Urothelium cell line (cell line): ENCODE results near the gene UBE2D1.
"Not testable (repeated sequence)": the region's sequence is repeated elsewhere in the genome, so short reads cannot be mapped to it uniquely, and the experiment has no call there.

Experiments used
- DNase-seq: peaks from one replicate; pipeline ENCODE4 v3.0.0; 2011; ENCODE audit warnings: low spot score, mixed read lengths
- FAIRE-seq: peaks from 2 replicates; lab custom pipeline; 2011; peaks lifted over from hg19 to GRCh38; lab: Jason Lieb, UNC

UBE2D1 gene

DNA sequence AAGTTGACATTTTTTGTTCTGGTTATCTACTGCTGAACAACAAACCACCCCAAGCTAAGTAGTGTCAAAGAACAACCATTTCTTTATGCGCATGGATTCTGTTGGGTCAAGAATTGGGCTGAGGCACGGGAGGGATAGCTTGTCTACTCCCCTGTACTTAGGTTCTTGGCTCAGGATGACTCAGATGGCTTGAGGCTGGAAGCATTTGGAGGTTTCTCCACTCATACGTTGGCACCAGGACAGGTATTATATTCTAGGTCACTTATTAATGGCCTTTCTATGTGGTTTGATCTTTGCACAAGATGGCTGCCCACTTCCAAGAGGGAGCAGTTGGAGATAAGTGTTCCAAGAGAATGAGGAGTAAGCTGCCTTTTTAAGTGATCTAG is 38.6 kb downstream of the UBE2D1 start:
- DNase-seq (no peak), FAIRE-seq (peak; percentile 63)

DNA sequence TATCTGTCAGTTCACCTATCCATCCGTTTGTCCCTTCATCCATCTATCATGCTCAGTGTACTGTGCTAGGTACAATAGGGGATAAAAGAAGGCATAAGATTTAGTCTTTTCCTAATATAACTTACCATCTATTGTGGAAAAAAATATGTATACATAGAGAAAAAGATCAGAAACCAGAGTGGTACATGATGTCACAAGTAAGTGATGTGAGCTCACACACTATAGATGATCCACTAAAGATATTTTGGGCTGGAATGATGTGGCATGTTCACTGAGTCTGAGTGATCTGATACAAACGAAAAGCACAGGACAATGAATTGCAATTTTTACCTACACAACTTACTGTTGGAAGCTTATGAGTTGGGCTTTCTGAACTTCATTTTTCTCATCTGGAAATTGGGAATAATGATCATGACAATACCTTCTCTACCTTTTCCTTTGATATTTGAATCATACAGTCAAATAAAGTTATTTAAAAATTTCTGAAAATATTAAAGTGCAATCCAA is 47.7 kb downstream of the UBE2D1 start:
- FAIRE-seq, result no peak
- no peak for DNase-seq

DNA sequence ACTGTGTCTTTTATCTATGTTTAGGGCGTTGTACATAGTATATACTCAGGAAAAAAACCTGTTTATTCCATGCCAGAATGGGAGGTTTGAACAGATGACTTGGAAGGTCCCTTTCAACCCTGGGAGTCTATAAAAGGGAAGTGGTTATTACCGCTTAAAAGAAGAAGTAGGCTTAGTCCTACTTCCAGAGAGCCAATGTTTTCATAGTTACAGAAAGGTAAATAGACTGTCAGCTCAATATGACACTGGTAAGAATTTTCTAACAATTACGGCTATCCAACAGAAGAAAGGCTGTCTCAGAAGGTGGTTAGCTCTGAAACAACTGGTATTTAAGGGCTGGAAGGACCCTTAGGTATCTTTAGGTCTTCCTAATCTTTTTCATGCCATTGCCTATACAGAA is 49.3 kb downstream of the UBE2D1 start:
- FAIRE-seq (no peak), DNase-seq (no peak)

DNA sequence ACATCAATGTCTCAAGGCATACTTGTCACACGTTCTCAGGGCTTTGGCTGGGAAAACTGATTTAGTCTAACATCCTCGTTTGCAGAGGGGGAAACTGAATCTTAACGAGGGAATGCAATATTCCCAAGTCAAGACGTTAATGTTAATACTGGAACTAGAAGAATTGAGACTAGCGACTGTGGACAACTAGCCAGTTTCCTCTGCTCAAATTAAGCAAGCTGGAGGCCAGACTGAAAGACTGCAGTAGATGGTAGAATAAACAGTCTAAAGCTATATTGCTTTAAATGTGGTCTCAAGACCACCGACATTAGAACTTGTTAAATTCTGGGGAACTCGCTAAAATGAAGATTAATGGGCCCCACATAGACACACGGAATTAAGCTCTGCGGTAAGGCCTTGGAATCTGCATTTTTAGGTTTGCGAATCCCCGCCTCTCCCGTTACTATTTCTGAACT is 49.8 kb downstream of the UBE2D1 start:
- FAIRE-seq (no peak), DNase-seq (peak; percentile 4)

DNA sequence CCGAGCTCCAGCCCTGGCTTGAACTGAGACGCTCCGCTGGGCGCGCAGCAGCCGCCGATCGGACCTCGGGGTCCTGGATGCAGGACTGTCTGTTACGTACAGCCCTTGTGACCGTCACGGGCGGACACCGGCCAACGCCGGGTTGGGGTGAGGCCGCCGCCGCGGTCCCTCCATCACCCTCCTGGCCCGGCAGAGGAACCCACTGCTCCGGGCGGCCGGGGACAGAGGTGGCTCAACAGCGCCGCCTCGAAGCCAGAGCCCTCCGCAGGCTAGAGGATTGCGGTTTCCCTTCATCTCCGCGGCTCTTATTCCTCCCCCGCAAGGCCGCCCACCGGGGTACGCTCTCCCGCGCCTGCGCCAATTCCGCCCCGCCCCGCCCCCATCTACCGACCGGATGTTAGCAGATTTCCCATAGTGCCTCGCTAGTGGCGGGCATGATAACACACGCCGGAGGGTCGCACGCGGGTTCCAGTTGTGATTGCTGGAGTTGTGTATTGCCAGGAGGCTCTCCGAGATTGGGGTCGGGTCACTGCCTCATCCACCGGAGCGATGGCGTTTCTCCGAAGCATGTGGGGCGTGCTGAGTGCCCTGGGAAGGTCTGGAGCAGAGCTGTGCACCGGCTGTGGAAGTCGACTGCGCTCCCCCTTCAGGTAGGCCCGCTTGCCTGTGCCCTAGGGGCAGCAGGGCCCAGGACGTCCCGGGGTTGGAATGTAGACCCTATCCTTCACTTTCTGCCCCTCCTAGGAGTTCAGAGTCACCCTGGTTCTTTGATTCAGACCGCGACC is 50.4 kb downstream of the UBE2D1 start, which contains the start of gene TFAM:
TFAM (plus strand) TSS at position 412 of the 785 bp plus-strand sequence; CDS start at position 550, 138 bp downstream.
- FAIRE-seq, result peak; percentile 86

DNA sequence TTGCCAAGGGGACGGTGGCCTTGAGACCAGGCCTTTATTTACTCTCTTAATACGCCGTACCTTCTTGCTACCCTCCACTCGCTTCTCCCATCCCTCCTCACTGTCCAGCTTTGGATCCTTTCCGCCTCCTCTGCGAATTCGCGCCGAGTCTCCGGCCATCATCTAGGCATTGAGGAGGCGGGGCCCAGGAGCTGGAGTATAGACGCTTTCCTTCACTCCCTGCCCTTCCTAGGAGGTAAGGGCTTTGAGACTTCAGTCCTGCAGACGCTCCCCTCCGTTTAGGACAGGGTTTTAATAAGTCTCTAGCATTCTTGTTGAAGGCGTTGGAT is 50.9 kb downstream of the UBE2D1 start:
- no peak for FAIRE-seq
- DNase-seq, result peak; percentile 32

More for the DNA sequence above, 50.4 kb downstream of the UBE2D1 start, which contains the start of gene TFAM:
- peak; percentile 96 for DNase-seq

DNA sequence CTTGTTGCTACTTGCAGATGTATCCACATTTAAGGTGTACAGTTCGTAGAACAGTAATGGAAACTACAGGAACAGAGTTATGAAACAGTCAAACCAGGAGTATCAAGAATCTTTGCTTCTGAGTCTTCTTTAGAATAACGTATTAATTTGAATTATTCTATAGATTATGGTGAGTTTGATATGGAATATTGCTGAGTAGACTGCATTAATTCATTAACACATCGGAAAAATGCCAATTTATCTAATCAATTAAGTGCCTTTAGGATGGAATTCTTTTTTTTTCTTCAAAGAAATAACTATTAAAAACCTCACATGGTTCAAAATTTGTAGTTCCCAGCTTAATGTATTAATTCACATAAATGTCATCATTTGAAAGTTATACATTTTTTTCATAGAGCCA is 54.2 kb downstream of the UBE2D1 start:
- no peak for FAIRE-seq
- no peak for DNase-seq

DNA sequence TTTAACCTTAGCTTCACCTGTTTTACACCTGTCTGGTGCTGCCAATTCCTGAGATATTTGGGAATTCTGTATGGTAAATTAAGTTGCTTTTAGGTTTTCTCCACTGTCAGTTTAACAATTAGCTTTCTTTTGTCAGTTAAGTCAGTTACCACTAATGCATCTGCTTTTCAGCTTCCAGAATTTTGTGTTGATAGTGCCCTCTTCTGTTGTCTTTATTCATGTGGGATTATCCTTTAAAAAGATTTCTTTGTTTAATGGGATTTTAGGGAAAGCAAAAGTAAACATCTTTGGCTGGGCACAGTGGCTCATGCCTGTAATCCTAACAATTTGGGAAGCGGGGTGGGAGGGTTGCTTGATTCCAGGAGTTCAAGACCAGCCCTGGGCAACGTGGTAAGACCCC is 58.5 kb downstream of the UBE2D1 start:
- DNase-seq, result no peak
- no peak for FAIRE-seq

DNA sequence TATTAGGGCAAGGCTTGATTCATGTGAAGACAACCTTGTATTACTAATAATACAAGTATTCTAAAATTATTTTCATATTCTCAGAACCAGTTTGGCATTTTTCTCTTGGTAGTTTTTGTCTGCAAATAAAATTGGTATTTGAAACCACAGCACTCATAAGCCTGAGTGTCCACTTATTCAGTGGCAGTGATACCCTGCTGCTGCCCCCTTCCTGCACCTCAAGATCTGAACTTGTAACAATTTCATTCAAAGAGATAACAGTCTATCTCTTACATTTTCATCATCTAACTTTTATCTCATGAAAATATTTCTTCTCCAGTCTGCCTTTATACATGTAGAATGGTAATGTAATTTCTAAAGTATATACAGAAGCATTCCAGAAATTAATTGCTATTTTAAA is 59.7 kb downstream of the UBE2D1 start:
- no peak for FAIRE-seq

DNA sequence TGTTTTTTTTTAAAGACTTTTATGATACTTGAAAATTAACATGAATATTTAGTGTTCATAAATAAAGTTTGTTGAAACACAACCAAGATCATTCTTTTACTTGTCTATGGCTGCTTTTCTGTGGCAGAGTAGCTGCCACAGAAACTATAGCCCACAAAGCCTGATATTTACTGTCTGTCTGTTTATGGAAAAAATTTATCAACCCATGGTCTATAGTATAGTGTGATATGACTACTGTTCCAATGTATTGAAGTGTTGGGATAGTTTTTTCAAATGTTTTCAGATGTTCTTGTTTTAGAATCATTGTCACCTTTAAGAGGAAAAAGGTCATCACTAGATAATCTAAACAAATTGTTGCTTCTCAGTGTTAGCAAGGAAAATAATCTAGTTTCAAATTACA is 61.3 kb downstream of the UBE2D1 start:
- FAIRE-seq, result no peak

More for the DNA sequence above, 59.7 kb downstream of the UBE2D1 start:
- DNase-seq, result no peak

DNA sequence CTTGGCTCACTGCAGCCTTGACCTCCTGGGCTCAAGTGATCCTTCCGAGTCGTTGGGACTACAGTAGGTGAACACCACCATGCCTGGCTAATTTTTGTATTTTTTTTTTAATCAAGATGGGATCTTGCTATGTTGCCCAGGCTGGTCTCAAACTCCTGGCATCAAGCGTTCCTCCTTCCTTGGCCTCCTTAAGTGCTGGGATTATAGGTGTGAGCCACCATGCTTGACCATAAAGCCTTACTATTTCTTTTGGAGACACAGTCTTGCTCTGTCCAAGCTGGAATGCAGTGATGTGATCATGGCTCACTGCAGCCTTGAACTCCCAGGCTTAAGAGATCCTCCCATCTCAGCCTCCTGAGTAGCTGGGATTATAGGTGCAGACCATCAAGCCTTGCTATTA is 63.0 kb downstream of the UBE2D1 start:
- FAIRE-seq, result no peak
- DNase-seq, result no peak

More for the DNA sequence above, 61.3 kb downstream of the UBE2D1 start:
- DNase-seq, result no peak

DNA sequence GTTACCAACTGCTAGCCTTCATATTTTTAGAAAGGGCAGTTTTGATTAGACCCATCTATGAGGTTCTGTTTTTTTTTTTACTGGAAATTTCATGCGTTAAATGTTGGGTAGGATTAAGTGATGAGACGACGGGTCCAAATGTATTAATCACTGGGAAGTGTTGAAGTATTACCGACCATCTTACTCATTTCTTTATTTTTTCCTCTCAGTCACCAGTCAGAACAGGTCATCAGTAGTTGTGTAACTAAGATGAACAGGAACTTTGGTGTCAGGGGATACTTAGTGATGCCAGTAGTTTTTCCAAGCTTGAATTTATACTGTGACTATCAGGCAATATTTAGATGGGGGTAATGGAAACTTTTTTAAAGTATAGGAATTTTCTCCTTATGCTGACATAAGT is 64.6 kb downstream of the UBE2D1 start:
- DNase-seq (no peak), FAIRE-seq (no peak)

DNA sequence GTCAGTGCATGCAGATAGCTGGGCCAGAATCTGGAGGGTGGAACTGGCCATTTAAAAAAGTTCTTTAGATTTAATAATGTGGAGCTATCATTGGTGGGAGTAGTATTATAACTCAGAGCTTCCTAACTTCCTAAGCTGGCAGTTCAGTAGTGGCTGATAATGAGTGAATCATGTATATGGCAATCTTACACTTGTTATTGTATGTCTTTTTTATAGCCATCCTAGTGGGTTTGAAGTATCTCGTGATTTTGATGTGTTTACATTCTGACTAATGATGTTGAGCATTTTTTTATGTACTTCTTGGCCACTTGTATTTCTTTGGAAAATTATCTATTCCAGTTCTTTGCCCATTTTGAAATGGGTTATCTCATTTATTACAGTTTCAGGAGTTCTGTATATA is 65.8 kb downstream of the UBE2D1 start:
- no peak for FAIRE-seq
- no peak for DNase-seq

DNA sequence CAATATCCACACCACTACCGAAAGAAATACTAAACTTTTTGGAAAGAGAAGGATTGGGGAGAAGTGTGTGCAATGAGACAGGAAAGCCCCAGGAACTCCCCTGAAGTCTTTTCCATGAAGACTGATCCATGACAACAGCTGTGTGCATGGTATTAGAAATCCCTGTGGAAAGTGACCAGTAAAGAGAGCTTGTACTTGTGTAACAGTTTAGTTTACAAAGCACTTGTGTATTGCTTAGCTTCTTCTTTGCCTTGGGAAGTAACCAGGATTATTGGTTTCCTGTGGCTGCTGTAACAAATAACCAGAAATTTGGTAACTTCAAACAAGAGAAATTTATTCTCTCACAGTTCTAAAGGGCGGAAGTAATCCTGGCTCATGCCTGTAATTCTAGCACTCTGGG is 69.2 kb downstream of the UBE2D1 start:
- FAIRE-seq (no peak), DNase-seq (no peak)

DNA sequence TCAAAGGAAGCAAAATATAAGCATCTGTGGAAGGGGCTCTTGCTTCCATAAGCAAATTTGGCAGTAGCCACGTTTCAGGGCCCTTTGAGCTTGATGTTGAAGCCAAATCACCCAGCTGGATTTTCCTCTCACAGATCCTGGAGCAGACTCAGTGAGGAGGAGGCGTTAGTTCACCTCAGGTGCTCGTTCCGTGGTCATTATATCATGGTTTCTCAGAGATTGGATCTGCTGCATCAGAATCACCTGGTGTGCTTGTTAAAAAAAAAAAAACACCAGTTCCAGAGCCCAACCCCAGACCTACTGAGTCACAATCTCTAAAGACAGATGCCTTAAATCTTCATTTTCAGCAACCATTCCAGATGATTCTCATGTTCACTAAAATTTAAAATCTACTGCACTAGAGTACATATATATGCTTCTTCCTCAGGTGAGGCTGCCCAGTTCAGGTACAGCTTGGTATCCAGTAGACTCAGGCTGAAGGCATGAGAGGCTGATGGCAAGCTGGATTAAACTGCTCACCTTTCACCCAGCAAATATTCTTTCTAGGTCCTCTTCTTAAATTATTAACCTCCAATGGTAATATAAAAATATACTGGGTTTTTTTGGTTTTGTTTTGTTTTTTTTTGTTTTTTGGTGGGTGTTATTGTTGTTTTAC is 75.3 kb downstream of the UBE2D1 start:
- no peak for FAIRE-seq
- no peak for DNase-seq

DNA sequence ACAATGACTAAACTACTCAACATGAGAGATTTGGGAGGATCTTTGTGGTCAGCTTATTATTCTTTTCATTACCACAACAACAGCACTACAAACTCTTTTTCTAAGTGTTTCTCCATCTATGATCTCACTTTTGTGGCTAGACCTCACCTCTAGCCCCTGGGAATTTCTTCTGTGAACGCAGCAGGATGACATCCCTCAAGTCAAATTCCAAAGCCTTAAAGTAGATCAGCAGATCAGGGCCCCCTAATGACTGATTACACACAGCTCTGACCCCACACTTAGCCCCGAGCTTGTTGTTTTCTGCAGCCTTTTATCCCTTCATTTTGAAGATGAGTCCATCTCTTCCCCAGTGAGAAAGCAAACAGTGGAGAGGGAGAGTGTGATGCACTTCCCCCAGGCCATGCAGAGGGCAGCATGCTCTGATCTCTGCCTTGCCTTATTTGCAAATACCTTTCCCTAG is 77.7 kb downstream of the UBE2D1 start:
- FAIRE-seq (no peak), DNase-seq (peak; percentile 46)

DNA sequence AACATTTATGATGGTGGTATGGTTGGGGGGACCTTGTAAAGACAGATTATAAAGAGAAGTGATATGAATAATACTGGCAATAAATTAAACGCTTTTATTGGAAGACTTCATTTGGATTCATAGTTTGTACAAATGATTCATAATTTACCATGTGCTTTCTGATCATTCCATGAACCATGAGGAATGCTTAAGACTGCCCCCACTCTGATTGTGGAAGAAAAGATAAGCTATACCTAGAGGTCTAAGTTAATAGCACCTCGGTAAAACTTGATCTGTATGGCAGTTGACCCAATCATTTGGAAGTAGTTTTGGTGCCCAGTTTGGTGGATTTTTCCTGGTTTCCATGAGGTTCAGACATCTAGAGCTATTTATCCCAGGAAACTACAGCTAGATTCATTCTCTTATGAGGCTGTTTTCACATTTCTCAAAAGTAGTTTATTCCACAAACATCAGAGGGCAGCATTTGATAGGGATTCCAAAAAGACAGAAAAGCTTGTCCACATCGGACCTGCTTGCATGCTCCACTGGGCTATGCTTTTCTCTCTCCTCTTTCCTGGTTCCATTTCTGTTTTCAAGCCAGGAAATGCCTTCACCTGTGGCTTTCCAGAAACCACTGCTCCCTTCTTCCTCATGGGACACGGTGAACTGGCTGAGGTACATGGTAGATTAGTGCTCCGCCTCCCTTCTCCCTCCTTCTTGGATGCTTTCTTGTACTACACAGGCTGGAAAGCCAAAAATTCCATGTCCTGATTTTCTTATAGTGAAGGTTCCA is 79.7 kb downstream of the UBE2D1 start:
- DNase-seq (peak; percentile 49), FAIRE-seq (no peak)

DNA sequence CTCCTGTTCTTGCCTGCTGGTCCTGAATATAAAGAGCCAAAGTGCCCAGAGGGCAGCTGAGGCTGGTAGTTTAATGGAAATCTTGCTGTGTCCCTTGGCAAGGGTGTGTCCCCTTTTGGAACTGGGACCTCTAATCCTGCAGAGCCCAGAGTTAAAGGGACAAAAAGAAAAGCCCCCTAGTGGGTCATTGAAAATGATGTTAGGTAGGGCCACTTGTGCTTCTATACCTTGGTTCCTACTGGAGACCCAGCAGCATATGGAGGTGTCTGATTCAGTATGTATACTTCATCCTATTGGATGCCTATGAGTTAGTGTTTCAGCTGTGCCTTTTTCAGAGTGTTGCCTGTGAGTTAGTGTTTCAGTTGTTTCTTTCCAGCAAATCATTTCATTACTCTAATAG is 81.0 kb downstream of the UBE2D1 start:
- no peak for DNase-seq
- no peak for FAIRE-seq

DNA sequence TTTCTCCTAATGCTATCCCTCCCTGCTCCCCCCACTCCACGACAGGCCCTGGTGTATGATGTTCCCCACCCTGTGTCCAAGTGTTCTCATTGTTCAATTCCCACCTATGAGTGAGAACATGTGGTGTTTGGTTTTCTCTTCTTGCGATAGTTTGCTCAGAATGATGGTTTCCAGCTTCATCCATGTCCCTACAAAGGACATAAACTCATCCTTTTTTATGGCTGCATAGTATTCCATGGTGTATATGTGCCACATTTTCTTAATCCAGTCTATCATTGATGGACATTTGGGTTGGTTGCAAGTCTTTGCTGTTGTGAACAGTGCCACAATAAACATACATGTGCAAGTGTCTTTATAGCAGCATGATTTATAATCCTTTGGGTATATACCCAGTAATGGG is 83.1 kb downstream of the UBE2D1 start:
- not testable (repeated sequence) for DNase-seq, FAIRE-seq
